ENCODE measurements around the gene ANKRD13D.

GRCh38 chr11:67290801-67291200 is 1.7 kb downstream of the ANKRD13D start:
- TF ChIP-seq, protein P1, sequence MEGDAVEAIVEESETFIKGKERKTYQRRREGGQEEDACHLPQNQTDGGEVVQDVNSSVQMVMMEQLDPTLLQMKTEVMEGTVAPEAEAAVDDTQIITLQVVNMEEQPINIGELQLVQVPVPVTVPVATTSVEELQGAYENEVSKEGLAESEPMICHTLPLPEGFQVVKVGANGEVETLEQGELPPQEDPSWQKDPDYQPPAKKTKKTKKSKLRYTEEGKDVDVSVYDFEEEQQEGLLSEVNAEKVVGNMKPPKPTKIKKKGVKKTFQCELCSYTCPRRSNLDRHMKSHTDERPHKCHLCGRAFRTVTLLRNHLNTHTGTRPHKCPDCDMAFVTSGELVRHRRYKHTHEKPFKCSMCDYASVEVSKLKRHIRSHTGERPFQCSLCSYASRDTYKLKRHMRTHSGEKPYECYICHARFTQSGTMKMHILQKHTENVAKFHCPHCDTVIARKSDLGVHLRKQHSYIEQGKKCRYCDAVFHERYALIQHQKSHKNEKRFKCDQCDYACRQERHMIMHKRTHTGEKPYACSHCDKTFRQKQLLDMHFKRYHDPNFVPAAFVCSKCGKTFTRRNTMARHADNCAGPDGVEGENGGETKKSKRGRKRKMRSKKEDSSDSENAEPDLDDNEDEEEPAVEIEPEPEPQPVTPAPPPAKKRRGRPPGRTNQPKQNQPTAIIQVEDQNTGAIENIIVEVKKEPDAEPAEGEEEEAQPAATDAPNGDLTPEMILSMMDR (IDR thresholded peaks at IDR 0.05; ENCODE audit: low read length): no peak
- TF ChIP-seq EZH2 (IDR thresholded peaks at IDR 0.05; ENCODE audit: borderline replicate concordance, low read length): no peak
